Measurements from ENCODE around the gene ALG5. TPM values are rescaled to one million over a fixed set of nuclear protein-coding genes. Genes with fewer than 3 reads are reported as not detected.

The ALG5 gene
- total and polyA plus RNA-seq, 7 experiments from 2014 or later = 12.1 to 82.2 (median 23.7) TPM

GRCh38 chr13:37011788-37012187 is 12.6 kb upstream of the ALG5 start:
- ATAC-seq (no peak), DNase-seq (no peak)
- intact Hi-C loops (cut with micrococcal nuclease) = loop anchor here in 1 of 2 donors (2.0 to 5.0 kb wide), 2 partner anchors 15 to 36 kb away; no protein-coding TSS in a partner anchor
- H3K36me3 Mint-ChIP-seq = peaks cover 14 to 52% (median 37%) of the 10 kb centered on the region in 5 donors
- no peak overlapping the region for H3K4me3 Mint-ChIP-seq
- POLR2A ChIA-PET = interaction anchor here (0.8 to 5.3 kb wide), 2 partner anchors 11 to 37 kb away, joined by 3 to 32 read pairs; partner anchors contain the start of genes ALG5 and EXOSC8
- CTCF ChIA-PET = no interaction called here
- H3K27me3 Mint-ChIP-seq = no peaks in the 10 kb centered on the region
- peaks cover 0 to 12% (median 7%) of the 10 kb centered on the region in 7 donors for H3K4me1 Mint-ChIP-seq
- H3K4me3 ChIP-seq (ENCODE audit: low read length) = no peak overlapping the region
- H3K9me3 Mint-ChIP-seq = no peaks in the 10 kb centered on the region
- H3K4me1 ChIP-seq (ENCODE audit: control insufficient read depth in 2 of 2, insufficient read depth in 2 of 2, low read length in 2 of 2) = no peaks in the 10 kb centered on the region
- H3K27me3 ChIP-seq (ENCODE audit: control insufficient read depth in 2 of 2, insufficient read depth in 2 of 2, low read length in 2 of 2) = no peaks in the 10 kb centered on the region
- peak overlapping the region in 3 of 9 donors; percentile 59 to 68 (median 64) for H3K27ac Mint-ChIP-seq
- no peaks in the 10 kb centered on the region for H3K9me3 ChIP-seq (ENCODE audit: control insufficient read depth in 2 of 3, low read length in 3 of 3)
- no peak overlapping the region for H3K27ac ChIP-seq (ENCODE audit: low read depth, low read length)
- H3K36me3 ChIP-seq (ENCODE audit: control insufficient read depth in 2 of 3, insufficient read depth in 3 of 3, low read length in 3 of 3) = peaks cover 4 to 72% (median 12%) of the 10 kb centered on the region in 3 experiments

GRCh38 chr13:37011002-37011401 is 11.9 kb upstream of the ALG5 start:
- Histone ChIP-seq H3K27me3 (ENCODE audit: control insufficient read depth in 2 of 2, insufficient read depth in 2 of 2, low read length in 2 of 2) (no peaks in the 10 kb centered on the region), H3K27ac (ENCODE audit: low read depth, low read length) (no peak overlapping the region), H3K9me3 (ENCODE audit: control insufficient read depth in 2 of 3, low read length in 3 of 3) (no peaks in the 10 kb centered on the region), H3K4me1 (ENCODE audit: control insufficient read depth in 2 of 2, insufficient read depth in 2 of 2, low read length in 2 of 2) (no peaks in the 10 kb centered on the region), H3K36me3 (ENCODE audit: control insufficient read depth in 2 of 3, insufficient read depth in 3 of 3, low read length in 3 of 3) (peaks cover 7 to 72% (median 13%) of the 10 kb centered on the region in 3 experiments), H3K4me3 (ENCODE audit: low read length) (no peak overlapping the region)
- Mint-ChIP-seq H3K4me1 (peaks cover 0 to 15% (median 7%) of the 10 kb centered on the region in 7 donors), H3K9me3 (no peaks in the 10 kb centered on the region), H3K4me3 (no peak overlapping the region), H3K27ac (peak overlapping the region in 1 of 9 donors; percentile 21), H3K27me3 (no peaks in the 10 kb centered on the region), H3K36me3 (peaks cover 10 to 47% (median 32%) of the 10 kb centered on the region in 5 donors)
- CTCF ChIA-PET = no interaction called here
- POLR2A ChIA-PET = interaction anchor here (0.8 to 5.3 kb wide), 2 partner anchors 10 to 37 kb away, joined by 3 to 32 read pairs; partner anchors contain the start of genes ALG5 and EXOSC8
- DNase-seq (no peak), ATAC-seq (no peak)
- intact Hi-C loops (cut with micrococcal nuclease) = loop anchor here in 1 of 2 donors (2.0 to 5.0 kb wide), 2 partner anchors 16 to 36 kb away; no protein-coding TSS in a partner anchor

GRCh38 chr13:37010424-37010823 is 11.3 kb upstream of the ALG5 start:
- Mint-ChIP-seq H3K4me3 (no peak overlapping the region), H3K9me3 (no peaks in the 10 kb centered on the region), H3K27ac (peak overlapping the region in 5 of 9 donors; percentile 10 to 73 (median 55)), H3K4me1 (peaks cover 0 to 14% (median 7%) of the 10 kb centered on the region in 7 donors), H3K36me3 (peaks cover 5 to 41% (median 26%) of the 10 kb centered on the region in 5 donors), H3K27me3 (no peaks in the 10 kb centered on the region)
- ChIA-PET POLR2A (interaction anchor here (5.3 kb wide), 1 partner anchor 9 kb away, joined by 32 read pairs; the partner anchor contains the start of genes ALG5 and EXOSC8), CTCF (no interaction called here)
- DNase-seq = no peak
- Histone ChIP-seq H3K36me3 (ENCODE audit: control insufficient read depth in 2 of 3, insufficient read depth in 3 of 3, low read length in 3 of 3) (peaks cover 7 to 68% (median 13%) of the 10 kb centered on the region in 3 experiments), H3K9me3 (ENCODE audit: control insufficient read depth in 2 of 3, low read length in 3 of 3) (no peaks in the 10 kb centered on the region), H3K4me3 (ENCODE audit: low read length) (no peak overlapping the region), H3K27ac (ENCODE audit: low read depth, low read length) (no peak overlapping the region), H3K27me3 (ENCODE audit: control insufficient read depth in 2 of 2, insufficient read depth in 2 of 2, low read length in 2 of 2) (no peaks in the 10 kb centered on the region), H3K4me1 (ENCODE audit: control insufficient read depth in 2 of 2, insufficient read depth in 2 of 2, low read length in 2 of 2) (no peaks in the 10 kb centered on the region)
- ATAC-seq = no peak
- intact Hi-C loops (cut with micrococcal nuclease) = loop anchor here in 1 of 2 donors (2.0 to 5.0 kb wide), 2 partner anchors 16 to 37 kb away; no protein-coding TSS in a partner anchor

GRCh38 chr13:37009692-37010091 is 10.6 kb upstream of the ALG5 start:
- Mint-ChIP-seq H3K9me3 (no peaks in the 10 kb centered on the region), H3K4me1 (peaks cover 0 to 14% (median 7%) of the 10 kb centered on the region in 7 donors), H3K4me3 (no peak overlapping the region), H3K27me3 (no peaks in the 10 kb centered on the region), H3K27ac (peak overlapping the region in 1 of 9 donors; percentile 39), H3K36me3 (peaks cover 5 to 38% (median 24%) of the 10 kb centered on the region in 5 donors)
- intact Hi-C loops (cut with micrococcal nuclease) = loop anchor here in 1 of 2 donors (2.0 to 5.0 kb wide), 2 partner anchors 17 to 38 kb away; no protein-coding TSS in a partner anchor
- DNase-seq (no peak), ATAC-seq (no peak)
- Histone ChIP-seq H3K4me3 (ENCODE audit: low read length) (no peak overlapping the region), H3K27ac (ENCODE audit: low read depth, low read length) (no peak overlapping the region), H3K4me1 (ENCODE audit: control insufficient read depth in 2 of 2, insufficient read depth in 2 of 2, low read length in 2 of 2) (no peaks in the 10 kb centered on the region), H3K9me3 (ENCODE audit: control insufficient read depth in 2 of 3, low read length in 3 of 3) (no peaks in the 10 kb centered on the region), H3K27me3 (ENCODE audit: control insufficient read depth in 2 of 2, insufficient read depth in 2 of 2, low read length in 2 of 2) (no peaks in the 10 kb centered on the region), H3K36me3 (ENCODE audit: control insufficient read depth in 2 of 3, insufficient read depth in 3 of 3, low read length in 3 of 3) (peaks cover 7 to 74% (median 13%) of the 10 kb centered on the region in 3 experiments)
- ChIA-PET POLR2A (interaction anchor here (5.3 kb wide), 1 partner anchor 8 kb away, joined by 32 read pairs; the partner anchor contains the start of genes ALG5 and EXOSC8), CTCF (no interaction called here)

- no peak for DNase-seq
- H3K4me1 Mint-ChIP-seq = peaks cover 17 to 46% (median 35%) of the 10 kb centered on the region in 7 donors
These were observed 2.7 kb upstream of the ALG5 start for GRCh38 chr13:37001921-37002250.

GRCh38 chr13:36998624-36999041 is 507 bp downstream of the ALG5 start:
- peaks cover 0 to 7% (median 0%) of the 10 kb centered on the region in 5 donors for H3K27me3 Mint-ChIP-seq
- peak in 5 of 9 donors; percentile 0 to 43 (median 12) for DNase-seq
- intact Hi-C loops (cut with micrococcal nuclease) = loop anchor here (1.0 to 5.0 kb wide), 5 partner anchors 61 to 1351 kb away; partner anchors contain the start of genes SPART (in 2 of the 2), SUPT20H (in 2 of the 2), RFXAP (in 1 of the 2) and UFM1 (in 1 of the 2)
- H3K36me3 Mint-ChIP-seq = peaks cover 0 to 20% (median 13%) of the 10 kb centered on the region in 5 donors
- ChIA-PET CTCF (interaction anchor here (0.6 kb wide), 1 partner anchor 59 kb away, joined by 5 read pairs; no protein-coding TSS in a partner anchor), POLR2A (interaction anchor here (1.1 to 6.7 kb wide), 8 partner anchors 7 to 1351 kb away, joined by 3 to 72 read pairs (median 10); partner anchors contain the start of genes SUPT20H and UFM1)
- Histone ChIP-seq H3K36me3 (ENCODE audit: control insufficient read depth in 2 of 3, insufficient read depth in 3 of 3, low read length in 3 of 3) (peaks cover 0 to 21% (median 16%) of the 10 kb centered on the region in 3 experiments), H3K4me1 (ENCODE audit: control insufficient read depth in 2 of 2, insufficient read depth in 2 of 2, low read length in 2 of 2) (peaks cover 12 to 21% of the 10 kb centered on the region in 2 donors), H3K4me3 (ENCODE audit: low read length) (peak overlapping the region; percentile 77), H3K27me3 (ENCODE audit: control insufficient read depth in 2 of 2, insufficient read depth in 2 of 2, low read length in 2 of 2) (no peaks in the 10 kb centered on the region), H3K27ac (ENCODE audit: low read depth, low read length) (peak overlapping the region; percentile 85), H3K9me3 (ENCODE audit: control insufficient read depth in 2 of 3, low read length in 3 of 3) (no peaks in the 10 kb centered on the region)
- H3K4me1 Mint-ChIP-seq = peaks cover 23 to 54% (median 46%) of the 10 kb centered on the region in 7 donors
- ATAC-seq = no peak
- peaks cover 0 to 14% (median 0%) of the 10 kb centered on the region in 11 donors for H3K9me3 Mint-ChIP-seq
- peak overlapping the region; percentile 90 to 100 (median 98) for H3K4me3 Mint-ChIP-seq
- peak overlapping the region; percentile 97 to 100 (median 100) for H3K27ac Mint-ChIP-seq

More at GRCh38 chr13:37001921-37002250, 2.7 kb upstream of the ALG5 start:
- peaks cover 0 to 10% (median 6%) of the 10 kb centered on the region in 5 donors for H3K36me3 Mint-ChIP-seq
- Histone ChIP-seq H3K36me3 (ENCODE audit: control insufficient read depth in 2 of 3, insufficient read depth in 3 of 3, low read length in 3 of 3) (peaks cover 5 to 36% (median 12%) of the 10 kb centered on the region in 3 experiments), H3K4me1 (ENCODE audit: control insufficient read depth in 2 of 2, insufficient read depth in 2 of 2, low read length in 2 of 2) (peaks cover 12 to 21% of the 10 kb centered on the region in 2 donors), H3K9me3 (ENCODE audit: control insufficient read depth in 2 of 3, low read length in 3 of 3) (no peaks in the 10 kb centered on the region), H3K27me3 (ENCODE audit: control insufficient read depth in 2 of 2, insufficient read depth in 2 of 2, low read length in 2 of 2) (no peaks in the 10 kb centered on the region), H3K4me3 (ENCODE audit: low read length) (peak overlapping the region; percentile 77), H3K27ac (ENCODE audit: low read depth, low read length) (peak overlapping the region; percentile 89)
- ATAC-seq = no peak
- H3K27me3 Mint-ChIP-seq = peaks cover 0 to 7% (median 0%) of the 10 kb centered on the region in 5 donors
- ChIA-PET CTCF (no interaction called here), POLR2A (interaction anchor here (0.7 to 6.7 kb wide), 5 partner anchors 10 to 57 kb away, joined by 3 to 72 read pairs (median 18); partner anchors contain the start of gene SUPT20H)
- intact Hi-C loops (cut with micrococcal nuclease) = no loop called here
- H3K9me3 Mint-ChIP-seq = peaks cover 0 to 14% (median 0%) of the 10 kb centered on the region in 11 donors
- H3K4me3 Mint-ChIP-seq = peak overlapping the region in 9 of 10 donors; percentile 90 to 100 (median 97)
- peak overlapping the region; percentile 98 to 100 (median 100) for H3K27ac Mint-ChIP-seq
